KG1 (cell line): ENCODE data around the gene PCOLCE2.

Experiments
- DNase-seq: peaks from one replicate; lab custom pipeline; 2025; lab: John Stamatoyannopoulos, UW

PCOLCE2 gene

DNA sequence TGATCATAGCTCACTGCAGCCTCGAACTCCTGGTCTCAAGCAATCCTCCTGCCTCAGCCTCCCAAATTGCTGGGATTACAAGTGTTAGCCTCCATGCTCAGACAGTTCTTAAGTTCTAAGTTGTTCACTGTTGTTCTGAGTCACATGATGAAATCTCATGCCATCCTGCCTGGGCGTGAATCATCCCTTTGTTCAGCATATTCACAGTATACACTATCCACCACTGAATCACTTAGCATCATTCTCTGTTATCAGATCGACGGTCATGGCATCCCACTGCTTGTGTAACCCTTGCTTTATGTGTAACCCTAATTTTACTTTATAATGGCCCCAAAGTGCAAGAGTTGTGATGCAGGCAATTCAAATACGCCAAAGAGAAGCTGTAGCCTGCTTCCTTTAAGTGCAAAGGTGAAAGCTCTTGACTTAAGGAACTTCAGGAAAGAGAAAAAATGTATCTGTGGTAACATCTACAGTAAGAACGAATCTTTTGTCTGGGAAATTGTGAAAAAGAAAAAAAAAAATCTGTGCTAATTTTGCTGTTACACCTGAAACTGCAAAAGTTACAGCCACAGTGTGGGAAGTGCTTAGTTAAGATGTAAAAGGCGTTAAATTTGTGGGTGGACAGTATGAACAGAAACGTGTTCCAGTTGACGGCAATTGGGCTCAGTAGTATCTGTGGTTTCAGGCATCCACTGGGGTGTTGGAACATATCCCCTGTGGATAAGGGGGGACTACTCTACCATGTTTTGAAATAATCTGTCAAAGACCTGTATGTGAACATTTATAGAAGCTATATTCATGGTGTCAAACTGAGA, 80.6 kb downstream of the PCOLCE2 start:
- no peak for DNase-seq

DNA sequence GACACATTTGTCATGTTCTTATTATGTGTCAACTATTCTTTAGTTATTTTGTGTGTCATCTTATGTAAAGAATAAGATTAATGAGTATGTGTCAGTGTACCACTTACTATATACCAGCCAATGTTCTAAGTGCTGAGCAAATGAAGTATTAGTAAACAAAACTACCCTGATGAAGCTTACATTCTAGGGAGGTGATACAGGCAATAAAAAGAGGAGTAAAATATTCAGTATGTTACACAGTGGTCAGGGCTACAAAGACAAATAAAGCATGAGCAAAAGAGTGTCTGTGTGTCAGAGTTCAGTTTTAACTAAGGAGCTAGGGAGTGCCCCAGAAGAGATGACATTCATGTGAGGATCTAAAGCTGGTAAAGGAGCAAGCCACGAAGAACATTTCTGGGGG, 86.0 kb downstream of the PCOLCE2 start:
- no peak for DNase-seq

DNA sequence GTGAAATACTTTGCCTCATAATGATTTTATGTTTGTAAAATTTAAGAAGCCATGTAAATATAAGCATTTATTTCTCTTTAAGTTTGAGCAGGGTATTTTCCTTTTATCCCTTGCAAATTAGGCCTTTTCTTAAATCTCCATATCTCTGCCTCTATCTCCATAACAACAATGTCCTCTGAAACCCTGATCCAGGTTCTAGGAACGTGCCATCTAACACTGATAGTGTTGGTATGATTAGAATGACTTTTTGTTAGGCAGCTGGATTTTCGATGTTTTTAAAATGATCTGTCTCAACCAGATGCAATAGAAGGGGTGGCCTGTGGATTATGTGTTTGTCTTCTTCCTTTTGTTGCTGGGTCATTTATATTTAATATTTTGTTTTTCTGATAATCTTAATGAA, 87.1 kb downstream of the PCOLCE2 start:
- DNase-seq, result no peak

DNA sequence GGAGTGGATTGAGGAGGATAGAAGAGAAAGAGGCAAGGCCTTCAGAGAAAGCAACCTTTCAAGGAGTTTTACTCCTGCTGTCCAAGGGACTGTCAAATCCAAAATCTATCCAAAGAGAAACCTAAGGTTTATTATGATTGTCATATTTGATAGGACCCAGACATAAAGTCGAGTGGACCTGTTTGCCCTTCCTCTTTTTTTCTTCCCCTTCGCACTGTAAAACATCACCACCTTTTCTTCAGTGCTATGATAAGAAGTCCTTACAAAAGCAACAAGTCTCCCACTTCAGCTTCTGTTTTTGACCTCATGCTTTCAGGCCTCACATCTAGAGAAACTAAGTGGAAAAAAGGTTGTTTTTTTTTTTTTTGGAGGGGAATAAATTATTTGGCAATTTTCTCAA, 92.1 kb downstream of the PCOLCE2 start:
- DNase-seq, result no peak

DNA sequence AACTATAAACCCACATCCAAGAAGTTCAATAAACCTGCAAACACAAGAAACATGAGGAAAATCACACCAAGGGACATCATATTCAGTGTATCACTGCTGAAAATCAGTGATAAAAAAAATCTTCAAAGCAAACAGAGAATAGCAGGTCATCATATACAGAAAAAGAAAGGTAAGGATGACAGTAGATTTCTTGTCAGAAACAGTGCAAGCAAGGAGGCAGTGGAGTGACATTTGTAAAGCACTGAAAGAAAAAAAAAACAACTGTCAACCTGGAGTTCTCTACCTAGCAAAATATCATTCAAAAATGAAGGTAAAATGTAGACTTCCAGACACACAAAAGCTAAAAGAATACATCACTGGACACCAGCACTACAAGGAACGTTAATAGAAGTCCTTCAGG, 93.6 kb downstream of the PCOLCE2 start:
- DNase-seq, result no peak

DNA sequence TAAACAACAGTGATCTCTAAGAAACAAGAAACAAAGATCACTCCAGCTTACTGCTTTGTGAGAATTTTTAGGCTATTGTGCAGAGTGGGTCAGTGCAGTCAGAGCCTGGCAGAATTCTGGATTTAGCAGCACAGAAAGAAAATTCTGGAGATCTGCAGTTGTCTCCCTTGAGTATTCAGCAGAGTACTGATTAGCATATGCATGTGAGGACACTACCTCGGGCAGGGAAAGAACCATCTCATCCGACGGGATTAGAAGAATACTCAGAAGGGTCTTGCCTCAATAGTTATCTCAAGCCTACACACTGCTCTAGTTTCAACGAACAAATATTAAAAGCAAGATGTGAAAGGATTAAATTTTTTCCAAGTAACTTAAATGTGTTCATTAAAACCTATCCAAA, 94.4 kb downstream of the PCOLCE2 start:
- DNase-seq, result no peak

DNA sequence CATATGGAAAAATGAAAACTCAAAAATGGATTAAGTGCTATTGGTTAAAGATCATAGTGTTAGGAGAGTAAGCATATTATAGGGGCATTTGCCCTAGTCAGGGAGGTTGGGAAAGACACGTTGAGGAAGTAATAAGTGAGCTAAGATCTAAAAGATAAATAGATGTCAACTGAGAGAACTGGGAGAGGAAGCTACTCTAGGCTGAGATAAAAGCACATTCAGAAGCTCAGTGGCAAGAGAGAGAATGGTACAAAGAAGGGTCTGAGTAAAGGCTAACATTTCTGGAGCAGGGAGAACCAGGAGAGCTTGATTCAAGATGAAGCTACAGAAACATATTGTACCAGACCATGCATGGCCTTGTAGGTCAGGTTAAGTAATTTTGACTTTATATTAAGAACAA, 101.2 kb downstream of the PCOLCE2 start:
- no peak for DNase-seq

DNA sequence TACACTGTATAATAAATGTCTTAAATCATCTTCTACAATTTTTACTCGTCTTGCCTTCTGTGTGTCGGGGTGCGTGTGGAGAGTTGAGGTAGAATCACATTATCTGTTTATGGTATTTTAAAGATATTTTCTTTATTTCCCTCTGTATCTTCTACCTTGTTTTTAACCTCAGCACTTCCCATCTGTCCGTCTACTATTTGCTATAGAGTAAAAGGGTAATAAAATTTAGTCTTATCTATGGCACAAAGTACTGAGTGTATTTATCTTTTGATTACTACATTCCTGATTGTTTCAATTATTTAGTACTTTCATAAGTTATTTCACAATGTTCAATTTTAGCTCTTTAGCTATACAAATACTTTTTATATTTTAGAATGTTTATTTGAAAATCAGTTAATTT, 102.9 kb downstream of the PCOLCE2 start:
- no peak for DNase-seq

DNA sequence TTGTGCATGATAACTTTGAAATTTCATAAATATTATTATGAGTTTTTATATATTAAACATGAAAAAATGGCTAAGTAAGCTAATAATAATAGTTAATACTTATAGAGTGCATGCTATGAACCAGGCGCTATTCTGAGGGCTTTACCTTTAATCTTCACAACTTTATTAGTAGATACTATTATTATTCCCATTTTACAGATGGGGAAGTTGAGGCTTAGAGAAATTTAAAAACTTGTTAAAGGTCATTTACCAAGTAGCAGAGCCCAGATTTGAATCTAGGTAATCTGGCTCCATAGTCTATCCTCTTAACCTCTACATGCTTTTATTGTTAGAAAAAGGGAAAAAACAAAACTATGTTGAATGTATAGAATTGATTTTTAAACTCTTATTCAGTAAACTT, 104.7 kb downstream of the PCOLCE2 start:
- no peak for DNase-seq

DNA sequence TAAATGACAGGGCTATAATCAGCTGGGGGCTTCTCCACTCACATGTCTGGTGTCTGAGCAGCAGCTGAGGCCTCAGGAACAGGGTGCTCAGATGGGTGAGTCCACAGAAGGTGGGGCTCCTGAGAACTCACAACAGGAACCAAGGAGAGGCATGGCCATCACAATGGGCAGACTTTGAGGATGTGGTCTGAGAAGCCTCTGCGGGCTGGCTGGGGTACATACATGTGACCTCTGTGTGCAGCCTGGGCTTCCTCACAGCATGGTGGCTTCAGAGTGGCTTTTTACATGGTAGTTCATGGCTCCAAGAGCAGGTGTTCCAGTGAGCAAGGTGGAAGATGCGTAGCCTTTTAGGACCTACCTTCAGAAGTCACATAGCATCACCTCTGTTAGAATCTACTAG, 106.3 kb downstream of the PCOLCE2 start:
- no peak for DNase-seq

DNA sequence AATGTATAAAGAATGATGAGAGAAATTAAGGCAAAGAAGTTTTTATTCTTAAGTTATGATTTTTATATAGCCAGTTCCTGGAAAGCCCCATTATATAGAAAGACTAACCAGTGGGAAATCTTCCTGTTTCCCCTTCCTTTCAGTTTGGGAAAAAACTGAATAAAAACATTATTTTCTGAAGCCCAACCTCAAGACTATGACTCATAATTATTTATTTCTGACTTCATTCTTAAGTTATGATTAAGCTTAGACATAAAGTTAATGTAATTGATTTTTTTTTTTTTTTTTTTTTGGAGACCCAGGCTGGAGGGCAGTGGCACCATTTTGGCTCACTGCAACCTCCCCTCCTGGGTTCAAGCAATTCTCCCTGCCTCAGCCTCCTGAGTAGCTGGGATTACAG, 109.3 kb downstream of the PCOLCE2 start:
- DNase-seq, result no peak

DNA sequence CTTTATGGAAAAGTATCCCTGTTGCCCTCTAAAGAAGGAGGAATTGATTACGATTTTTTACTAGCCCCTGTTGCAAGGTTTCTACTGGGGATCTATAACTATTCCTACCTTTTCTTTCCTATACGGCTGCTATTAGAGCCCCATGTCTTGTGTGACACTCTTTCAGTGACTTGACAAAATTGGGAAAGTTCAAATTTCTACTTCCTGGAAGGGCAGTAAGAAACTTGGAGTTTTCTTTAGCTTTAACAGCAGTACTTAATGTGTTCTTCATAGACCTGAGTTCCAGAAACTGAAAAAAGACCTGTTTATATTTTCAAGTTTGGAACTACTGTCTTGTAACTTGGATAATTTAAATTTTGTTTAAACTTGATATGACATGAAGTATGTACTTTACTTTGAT, 110.3 kb downstream of the PCOLCE2 start:
- no peak for DNase-seq

DNA sequence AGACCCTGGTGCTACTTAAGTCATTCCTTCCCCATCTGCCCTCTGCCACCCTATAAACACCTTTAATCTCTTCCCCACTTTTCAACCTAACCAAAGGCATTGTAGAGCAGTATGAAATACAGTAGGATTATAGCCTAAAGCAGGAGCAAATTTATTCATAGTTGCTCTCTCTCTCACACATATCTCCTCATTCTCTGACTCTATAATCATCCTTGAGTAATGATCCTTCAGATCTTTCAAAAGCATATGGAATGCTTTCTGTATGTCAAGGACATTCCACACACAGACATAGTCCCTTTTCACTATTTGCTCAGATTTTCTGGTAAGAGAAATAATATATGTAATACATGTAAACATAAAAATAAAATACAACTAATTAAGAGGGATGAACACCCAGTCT, 111.0 kb downstream of the PCOLCE2 start:
- DNase-seq, result no peak

DNA sequence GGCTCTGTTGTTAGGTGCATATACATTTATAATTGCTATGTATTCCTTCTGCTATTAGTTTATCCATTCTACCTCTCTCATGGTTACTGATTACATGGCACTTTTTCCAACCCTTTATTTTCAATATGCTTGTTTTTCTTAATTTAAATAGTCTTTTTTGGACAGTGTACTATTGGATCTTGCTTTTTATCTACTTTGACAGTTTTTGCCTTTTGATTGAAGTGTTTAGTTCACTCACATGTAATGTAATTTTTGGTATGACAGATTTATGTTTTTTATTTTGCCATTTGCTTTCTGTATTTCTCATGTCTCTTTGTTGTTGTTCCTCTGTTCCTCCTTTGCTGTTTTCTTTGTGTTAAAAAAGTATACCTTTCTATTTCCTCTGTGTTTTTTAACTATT, 120.5 kb downstream of the PCOLCE2 start:
- no peak for DNase-seq
